ENCODE measurements around the gene KCP. TPM values are rescaled to one million over a fixed set of nuclear protein-coding genes. Genes with fewer than 3 reads are reported as not detected.
A peak's percentile ranks its signal among the peaks of the same experiment; 100 is the strongest.

KCP gene
- total RNA-seq, 1 donor from 2014 or later, result 0.70 TPM

DNA sequence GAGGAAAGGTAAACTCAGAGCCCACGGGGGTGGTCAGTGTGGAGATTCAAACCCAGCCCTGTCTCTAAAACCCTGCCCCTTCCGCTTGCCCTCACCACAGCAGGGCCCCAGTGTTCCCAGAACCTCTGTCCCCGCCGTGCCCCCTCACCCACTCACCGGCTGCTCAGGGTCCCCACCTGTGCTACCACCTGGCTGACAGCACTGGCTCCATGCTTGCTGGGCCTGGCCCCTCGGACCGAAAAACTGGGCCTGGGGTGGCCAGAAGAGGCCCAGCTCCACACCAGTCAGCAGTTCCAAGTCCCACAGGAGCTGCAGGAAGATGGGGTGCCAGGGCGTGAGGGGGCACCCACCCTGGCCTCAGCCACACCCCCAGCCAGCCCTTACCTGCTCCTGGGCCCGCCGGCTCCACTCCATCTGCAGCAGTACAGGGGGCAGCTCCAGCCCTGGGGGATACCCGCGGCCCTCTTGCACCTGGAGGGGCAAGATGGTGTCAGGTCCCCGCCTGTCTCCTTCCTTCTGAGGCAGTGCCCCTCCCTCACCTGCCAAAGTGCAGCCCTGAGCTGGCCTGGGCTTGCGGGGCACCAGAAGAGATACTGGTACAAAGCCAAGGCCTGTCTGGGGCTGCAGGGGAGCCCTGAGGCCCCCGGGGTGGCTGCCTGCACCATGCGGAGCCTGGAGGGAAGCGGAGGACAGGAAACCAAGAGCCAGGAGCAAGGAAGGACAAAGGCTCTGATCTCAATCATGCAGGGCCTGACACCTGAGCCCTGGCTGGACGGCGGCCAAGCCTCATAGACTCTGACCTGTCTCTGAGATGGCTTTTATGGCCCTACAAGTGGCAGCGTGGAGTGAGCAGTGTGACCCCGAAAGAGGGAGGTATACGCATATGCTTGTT, 36.1 kb downstream of the KCP start:
- no peaks in the 10 kb centered on the region for H3K4me1 Mint-ChIP-seq (ENCODE audit: unreplicated experiment)
- peaks cover 2% of the 10 kb centered on the region for H3K36me3 Mint-ChIP-seq (ENCODE audit: unreplicated experiment)
- H3K9me3 Mint-ChIP-seq (ENCODE audit: unreplicated experiment), result no peaks in the 10 kb centered on the region
- DNase-seq (ENCODE audit: extremely low spot score, unreplicated experiment), result no peak
- H3K4me3 Mint-ChIP-seq (ENCODE audit: unreplicated experiment), result no peak overlapping the region
- H3K27me3 Mint-ChIP-seq (ENCODE audit: unreplicated experiment), result peaks cover 5% of the 10 kb centered on the region
- H3K27ac Mint-ChIP-seq (ENCODE audit: unreplicated experiment), result no peak overlapping the region
- TF ChIP-seq, protein P1, sequence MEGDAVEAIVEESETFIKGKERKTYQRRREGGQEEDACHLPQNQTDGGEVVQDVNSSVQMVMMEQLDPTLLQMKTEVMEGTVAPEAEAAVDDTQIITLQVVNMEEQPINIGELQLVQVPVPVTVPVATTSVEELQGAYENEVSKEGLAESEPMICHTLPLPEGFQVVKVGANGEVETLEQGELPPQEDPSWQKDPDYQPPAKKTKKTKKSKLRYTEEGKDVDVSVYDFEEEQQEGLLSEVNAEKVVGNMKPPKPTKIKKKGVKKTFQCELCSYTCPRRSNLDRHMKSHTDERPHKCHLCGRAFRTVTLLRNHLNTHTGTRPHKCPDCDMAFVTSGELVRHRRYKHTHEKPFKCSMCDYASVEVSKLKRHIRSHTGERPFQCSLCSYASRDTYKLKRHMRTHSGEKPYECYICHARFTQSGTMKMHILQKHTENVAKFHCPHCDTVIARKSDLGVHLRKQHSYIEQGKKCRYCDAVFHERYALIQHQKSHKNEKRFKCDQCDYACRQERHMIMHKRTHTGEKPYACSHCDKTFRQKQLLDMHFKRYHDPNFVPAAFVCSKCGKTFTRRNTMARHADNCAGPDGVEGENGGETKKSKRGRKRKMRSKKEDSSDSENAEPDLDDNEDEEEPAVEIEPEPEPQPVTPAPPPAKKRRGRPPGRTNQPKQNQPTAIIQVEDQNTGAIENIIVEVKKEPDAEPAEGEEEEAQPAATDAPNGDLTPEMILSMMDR (IDR thresholded peaks at IDR 0.05), result no peak

GRCh38 chr7:128873234-128873633, 37.3 kb downstream of the KCP start:
- no peak overlapping the region for H3K27ac Mint-ChIP-seq (ENCODE audit: unreplicated experiment)
- no peak for DNase-seq (ENCODE audit: extremely low spot score, unreplicated experiment)
- TF ChIP-seq, protein P1 (IDR thresholded peaks at IDR 0.05), result no peak
- H3K9me3 Mint-ChIP-seq (ENCODE audit: unreplicated experiment), result no peaks in the 10 kb centered on the region
- H3K36me3 Mint-ChIP-seq (ENCODE audit: unreplicated experiment), result peaks cover 2% of the 10 kb centered on the region
- peaks cover 6% of the 10 kb centered on the region for H3K4me1 Mint-ChIP-seq (ENCODE audit: unreplicated experiment)
- no peak overlapping the region for H3K4me3 Mint-ChIP-seq (ENCODE audit: unreplicated experiment)
- peaks cover 5% of the 10 kb centered on the region for H3K27me3 Mint-ChIP-seq (ENCODE audit: unreplicated experiment)

GRCh38 chr7:128872394-128872824, 38.1 kb downstream of the KCP start:
- Mint-ChIP-seq H3K27me3 (ENCODE audit: unreplicated experiment) (peaks cover 5% of the 10 kb centered on the region), H3K9me3 (ENCODE audit: unreplicated experiment) (no peaks in the 10 kb centered on the region), H3K4me3 (ENCODE audit: unreplicated experiment) (no peak overlapping the region), H3K4me1 (ENCODE audit: unreplicated experiment) (peaks cover 8% of the 10 kb centered on the region), H3K27ac (ENCODE audit: unreplicated experiment) (no peak overlapping the region), H3K36me3 (ENCODE audit: unreplicated experiment) (peaks cover 2% of the 10 kb centered on the region)
- TF ChIP-seq, protein P1 (IDR thresholded peaks at IDR 0.05), result no peak
- no peak for DNase-seq (ENCODE audit: extremely low spot score, unreplicated experiment)

GRCh38 chr7:128871050-128871449, 39.5 kb downstream of the KCP start:
- Mint-ChIP-seq H3K4me1 (ENCODE audit: unreplicated experiment) (peaks cover 12% of the 10 kb centered on the region), H3K27ac (ENCODE audit: unreplicated experiment) (no peak overlapping the region), H3K9me3 (ENCODE audit: unreplicated experiment) (no peaks in the 10 kb centered on the region), H3K27me3 (ENCODE audit: unreplicated experiment) (peaks cover 5% of the 10 kb centered on the region), H3K4me3 (ENCODE audit: unreplicated experiment) (peak overlapping the region; percentile 51), H3K36me3 (ENCODE audit: unreplicated experiment) (peaks cover 9% of the 10 kb centered on the region)
- TF ChIP-seq, protein P1 (IDR thresholded peaks at IDR 0.05), result no peak
- no peak for DNase-seq (ENCODE audit: extremely low spot score, unreplicated experiment)

- peaks cover 14% of the 10 kb centered on the region for H3K4me1 Mint-ChIP-seq (ENCODE audit: unreplicated experiment)
- TF ChIP-seq, protein P1 (IDR thresholded peaks at IDR 0.05), result no peak
- H3K9me3 Mint-ChIP-seq (ENCODE audit: unreplicated experiment), result no peaks in the 10 kb centered on the region
- peaks cover 5% of the 10 kb centered on the region for H3K27me3 Mint-ChIP-seq (ENCODE audit: unreplicated experiment)
- H3K4me3 Mint-ChIP-seq (ENCODE audit: unreplicated experiment), result peak overlapping the region; percentile 60
- peaks cover 18% of the 10 kb centered on the region for H3K36me3 Mint-ChIP-seq (ENCODE audit: unreplicated experiment)
- DNase-seq (ENCODE audit: extremely low spot score, unreplicated experiment), result no peak
- H3K27ac Mint-ChIP-seq (ENCODE audit: unreplicated experiment), result no peak overlapping the region
Observed at GRCh38 chr7:128869944-128870285, 40.6 kb downstream of the KCP start.

Data from osteocyte (in vitro differentiated cells).